IPS-18c (cell line): Measurements from ENCODE around the gene IGSF21.
A peak's percentile ranks its signal among the peaks of the same experiment; 100 is the strongest.

Source experiments
- H3K4me3 ChIP-seq: 2 replicates; pipeline ENCODE4 v1.7.0; 2013; ENCODE audit warnings: low read depth, mild to moderate bottlenecking, low read length, moderate library complexity; ENCODE audit not compliant: insufficient read depth
- H3K9me3 ChIP-seq: one replicate; pipeline ENCODE4 v1.6.1; 2013; ENCODE audit warnings: mild to moderate bottlenecking, low read length, moderate library complexity; ENCODE audit not compliant: control insufficient read depth, insufficient read depth

IGSF21 gene

DNA sequence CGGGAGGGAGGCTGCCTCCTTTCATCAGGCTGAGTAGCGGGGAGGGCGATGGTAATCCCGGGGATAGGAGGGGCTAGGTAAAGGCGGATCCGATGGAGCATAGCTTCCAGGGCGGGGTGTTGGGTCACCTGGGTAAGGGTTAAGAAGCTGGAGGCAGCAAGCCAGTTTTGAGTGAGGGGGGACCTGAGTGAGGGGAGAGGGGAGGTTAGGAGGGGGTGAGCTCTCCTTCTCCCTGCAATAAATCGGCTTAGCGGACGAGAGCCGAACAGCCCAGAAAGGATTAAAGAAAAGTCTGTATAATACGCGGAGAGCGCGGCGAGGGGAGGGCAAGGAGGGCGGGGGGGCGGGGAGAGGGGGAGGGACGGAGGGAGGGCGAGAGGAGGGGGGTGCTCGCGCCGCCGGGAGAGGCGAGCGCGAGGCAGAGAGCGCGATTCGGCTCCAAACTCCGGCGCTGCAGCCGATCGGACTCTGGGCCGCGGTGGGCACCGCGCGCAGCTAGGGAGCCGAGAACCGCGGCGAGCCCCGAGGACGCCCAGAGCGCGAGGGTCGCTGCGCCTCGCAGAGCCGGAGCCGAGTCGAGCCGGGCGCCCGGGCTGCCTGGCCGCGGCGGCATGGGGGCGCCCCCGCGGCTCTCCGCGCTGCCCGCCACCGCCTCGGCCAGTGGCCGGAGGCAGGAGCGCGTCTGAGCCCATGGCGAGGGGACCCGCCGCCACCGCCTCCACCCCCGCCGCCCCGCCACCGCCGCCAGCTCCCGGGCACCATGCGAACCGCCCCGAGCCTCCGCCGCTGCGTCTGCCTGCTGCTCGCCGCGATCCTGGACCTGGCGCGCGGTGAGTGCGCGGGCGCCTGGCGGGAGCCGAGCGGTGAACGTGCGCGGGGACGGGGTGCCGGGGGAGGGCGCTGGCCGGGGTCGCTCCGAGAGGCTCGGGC, at the start of gene IGSF21:
IGSF21 (plus strand) TSS at position 430 of the 930 bp plus-strand sequence; CDS start at position 761, 331 bp downstream.
- Histone ChIP-seq H3K4me3 (peak within 1 kb of the TSS; percentile 35), H3K9me3 (peaks cover 2% of the 10 kb centered on the region)

DNA sequence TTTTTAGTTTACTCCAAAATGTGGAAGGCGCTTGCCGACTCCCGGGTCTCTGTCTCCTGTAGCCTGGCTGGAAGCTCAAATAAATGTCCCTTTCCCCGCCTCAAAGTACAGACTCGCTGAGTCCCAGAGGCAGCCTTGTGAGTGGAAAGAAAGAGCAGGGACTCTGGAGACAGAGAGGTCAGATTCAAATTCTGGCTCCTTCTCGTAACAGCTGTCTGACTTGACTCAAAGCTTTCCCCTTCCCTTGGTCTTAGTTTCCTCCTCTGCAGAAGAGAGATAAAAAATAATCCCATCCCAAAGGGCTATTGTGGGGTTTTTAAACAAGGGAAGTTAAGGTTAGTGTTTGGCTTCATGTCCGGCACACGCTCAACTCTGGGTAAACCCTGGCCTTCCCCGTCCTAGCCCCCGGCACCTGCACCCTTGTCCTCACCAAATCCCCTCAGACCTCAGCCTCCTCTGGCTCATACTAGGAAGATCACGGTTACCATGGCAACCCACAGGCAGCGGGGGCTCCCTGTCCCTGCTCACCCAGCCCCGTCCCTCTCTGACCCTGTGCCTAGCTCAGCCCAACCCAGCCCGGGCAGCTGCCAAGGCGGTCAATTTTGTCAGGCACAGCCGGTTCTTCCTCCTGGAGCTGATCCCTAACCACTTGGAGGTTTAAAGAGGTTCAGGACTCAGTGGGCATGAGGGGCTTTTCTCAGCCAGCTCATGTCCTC, 49.2 kb upstream of the IGSF21 start:
- Histone ChIP-seq H3K9me3 (no peaks in the 10 kb centered on the region), H3K4me3 (no peak overlapping the region)

DNA sequence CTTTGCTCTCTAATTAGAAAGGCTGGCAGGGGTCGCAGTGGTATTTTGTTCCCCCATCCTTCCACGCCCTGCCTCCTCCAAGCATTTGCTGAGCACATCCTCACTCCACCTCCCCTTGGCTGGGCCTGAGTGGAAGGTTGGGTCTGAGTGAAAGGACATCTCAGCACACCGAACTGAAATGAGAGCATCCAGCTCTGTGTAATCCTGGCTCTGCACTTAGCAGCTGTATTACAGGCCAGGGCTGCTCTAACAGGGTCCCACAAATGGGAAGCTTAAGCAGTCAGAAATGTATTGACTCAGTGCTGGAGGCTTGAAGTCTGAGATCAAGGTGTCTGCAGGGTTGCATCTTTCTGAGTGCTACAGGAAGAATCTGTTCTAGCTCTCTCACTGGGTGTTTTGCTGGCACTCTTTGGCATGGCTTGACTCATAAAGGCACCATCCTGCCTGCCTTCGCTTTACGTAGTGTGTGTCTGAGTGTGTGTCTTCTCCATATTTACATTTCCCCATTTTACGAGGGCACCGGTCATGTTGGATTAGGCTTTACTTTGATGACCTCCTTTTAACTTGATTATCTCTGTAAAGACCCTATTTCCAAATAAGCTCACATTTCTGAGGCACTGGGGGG, 48.5 kb upstream of the IGSF21 start:
- Histone ChIP-seq H3K4me3 (no peak overlapping the region), H3K9me3 (no peaks in the 10 kb centered on the region)

DNA sequence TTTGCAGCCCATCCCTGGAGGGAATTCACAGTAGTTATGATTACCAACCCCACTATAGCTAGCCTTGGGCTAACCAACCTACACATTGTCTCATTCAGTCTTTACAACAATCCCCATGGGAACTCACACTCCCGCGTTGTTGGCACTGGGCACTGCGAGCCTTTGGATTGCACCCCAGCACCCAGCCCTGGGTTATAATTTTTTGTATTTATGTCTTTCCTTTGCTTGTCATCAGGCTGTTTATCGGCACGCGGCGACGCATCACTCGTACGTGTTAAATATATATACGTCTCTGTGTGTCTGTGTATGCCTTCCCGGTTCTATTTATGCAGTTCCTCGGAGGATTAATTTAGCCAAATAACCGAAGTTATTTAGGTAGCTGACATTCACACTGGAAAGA, 47.2 kb upstream of the IGSF21 start:
- Histone ChIP-seq H3K4me3 (no peak overlapping the region), H3K9me3 (no peaks in the 10 kb centered on the region)

DNA sequence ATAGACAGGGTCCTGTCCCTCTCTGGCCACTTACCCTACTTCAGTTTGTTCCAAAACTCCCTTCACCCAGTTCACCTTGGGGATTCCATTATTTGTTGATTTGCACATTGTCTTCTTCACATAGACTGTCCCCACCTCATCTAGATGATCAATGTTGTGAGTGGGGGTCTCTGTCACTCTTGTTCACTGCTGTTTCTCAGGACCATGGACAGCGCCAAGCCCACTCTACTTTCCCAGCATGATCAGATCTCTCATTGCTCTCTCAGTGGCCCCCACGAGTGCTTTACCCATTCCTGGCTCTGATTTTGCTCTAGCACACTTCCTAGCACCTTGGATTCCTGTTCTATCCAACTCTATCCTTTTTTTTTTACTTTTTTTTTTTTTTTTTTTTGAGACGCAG, 45.4 kb upstream of the IGSF21 start:
- no peak overlapping the region for H3K4me3 ChIP-seq
- no peaks in the 10 kb centered on the region for H3K9me3 ChIP-seq

DNA sequence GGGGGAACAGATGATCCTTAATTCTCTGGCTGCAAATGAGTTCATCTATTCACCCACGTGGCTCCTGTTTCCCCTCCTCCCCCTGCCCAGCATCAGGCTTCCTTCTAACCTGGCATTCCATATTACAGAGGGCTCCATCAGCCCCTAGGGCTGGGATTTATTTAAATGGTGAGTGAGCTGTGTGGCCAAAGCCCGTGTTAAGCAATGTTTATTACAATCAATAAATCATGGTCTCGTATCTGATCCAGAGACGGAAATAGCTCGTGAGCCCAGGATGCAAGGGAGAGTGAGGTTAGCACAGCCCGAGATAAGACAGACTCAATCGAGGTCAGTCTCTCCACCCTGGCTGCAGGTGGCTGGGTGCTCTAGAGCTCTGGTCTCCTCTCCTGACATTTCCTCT, 43.1 kb upstream of the IGSF21 start:
- H3K4me3 ChIP-seq = no peak overlapping the region

DNA sequence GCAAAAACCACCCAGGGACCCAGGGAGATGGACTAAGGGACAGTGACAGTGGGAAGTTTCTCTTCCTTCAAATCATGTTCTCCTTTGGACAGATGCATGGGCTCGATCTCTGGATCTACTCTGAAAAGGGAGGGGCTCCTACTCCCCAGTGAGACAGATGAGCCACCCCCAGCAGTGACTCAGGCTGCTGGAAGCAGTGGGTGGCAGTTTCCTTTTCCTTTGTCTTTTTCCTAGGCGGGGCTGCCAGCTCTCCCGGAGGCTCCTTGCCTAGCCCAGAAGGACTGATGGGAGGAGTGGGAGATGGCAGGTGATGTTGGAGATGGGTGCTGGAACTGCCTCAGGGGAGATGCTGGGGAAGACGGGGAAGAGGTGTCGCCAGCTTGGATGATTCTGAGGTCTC, 41.0 kb upstream of the IGSF21 start:
- no peak overlapping the region for H3K4me3 ChIP-seq

More for the DNA sequence above, 43.1 kb upstream of the IGSF21 start:
- peaks cover 5% of the 10 kb centered on the region for H3K9me3 ChIP-seq

DNA sequence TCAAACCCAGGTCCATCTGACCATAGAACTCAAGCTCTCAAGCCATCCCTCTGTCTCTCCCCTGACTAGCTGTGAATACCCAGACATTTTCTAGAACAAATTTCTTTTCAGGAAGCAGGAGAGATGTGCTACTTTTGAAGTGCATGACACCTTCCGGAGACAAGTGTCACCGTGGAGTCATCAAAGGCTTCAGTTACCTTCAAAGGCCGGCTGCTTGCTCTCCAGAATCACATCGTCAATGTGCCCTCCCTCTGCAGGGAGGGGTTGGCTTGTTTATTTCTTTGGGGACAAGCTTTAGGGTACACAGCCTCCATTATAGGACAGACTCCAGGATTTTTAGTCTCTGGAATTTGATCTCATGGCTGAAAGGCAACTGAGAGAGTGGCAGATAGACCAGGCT, 37.7 kb upstream of the IGSF21 start:
- no peak overlapping the region for H3K4me3 ChIP-seq
- peaks cover 9% of the 10 kb centered on the region for H3K9me3 ChIP-seq

More for the DNA sequence above, 41.0 kb upstream of the IGSF21 start:
- peaks cover 5% of the 10 kb centered on the region for H3K9me3 ChIP-seq

DNA sequence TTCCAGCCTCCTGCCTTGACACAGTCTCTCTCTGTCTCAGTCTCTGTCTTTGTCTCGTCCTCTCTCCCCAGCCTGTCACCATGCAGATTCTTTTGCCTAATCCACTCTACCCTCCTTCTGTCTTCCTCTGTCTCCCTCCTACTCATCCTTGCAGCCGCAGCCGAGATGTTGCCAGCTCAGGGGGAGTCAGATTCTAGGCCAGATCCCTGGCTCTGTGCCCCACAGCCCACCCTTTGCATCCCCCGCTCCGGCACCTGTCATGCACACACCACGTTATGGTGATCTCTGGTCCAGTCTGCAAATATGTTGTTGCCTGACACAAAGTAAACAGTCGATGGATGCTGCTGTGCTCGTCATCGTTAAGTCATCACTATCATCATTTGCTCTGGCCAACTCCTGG, 35.5 kb upstream of the IGSF21 start:
- Histone ChIP-seq H3K9me3 (peaks cover 9% of the 10 kb centered on the region), H3K4me3 (no peak overlapping the region)

DNA sequence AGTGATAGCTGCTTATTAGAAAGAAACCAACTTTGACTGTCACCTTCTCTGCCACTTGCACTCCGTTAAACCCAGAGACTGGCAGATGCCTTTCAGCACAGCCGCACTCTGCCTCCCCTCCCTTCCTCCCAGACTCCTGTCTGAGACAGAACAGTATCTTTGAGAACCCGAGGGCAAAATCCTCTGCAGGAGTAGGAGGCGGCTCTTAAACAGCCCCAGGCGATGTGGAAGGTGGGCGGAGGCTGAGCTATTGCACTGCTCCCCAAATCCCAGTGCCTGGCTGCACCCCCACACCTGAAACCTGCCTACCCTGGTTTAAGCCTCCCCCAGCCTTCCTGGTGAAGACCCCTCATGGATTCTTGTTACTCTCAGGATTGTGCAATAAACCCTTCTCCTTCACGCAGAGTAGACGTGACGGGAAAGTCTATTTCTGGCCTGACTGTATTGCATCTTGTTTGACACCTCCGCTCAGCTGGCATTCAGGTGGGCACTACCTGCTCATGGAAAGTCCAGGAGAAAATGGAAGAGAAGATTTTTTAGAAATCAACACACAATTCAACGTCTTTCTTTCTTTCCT, 34.4 kb upstream of the IGSF21 start:
- Histone ChIP-seq H3K9me3 (peaks cover 7% of the 10 kb centered on the region), H3K4me3 (no peak overlapping the region)

DNA sequence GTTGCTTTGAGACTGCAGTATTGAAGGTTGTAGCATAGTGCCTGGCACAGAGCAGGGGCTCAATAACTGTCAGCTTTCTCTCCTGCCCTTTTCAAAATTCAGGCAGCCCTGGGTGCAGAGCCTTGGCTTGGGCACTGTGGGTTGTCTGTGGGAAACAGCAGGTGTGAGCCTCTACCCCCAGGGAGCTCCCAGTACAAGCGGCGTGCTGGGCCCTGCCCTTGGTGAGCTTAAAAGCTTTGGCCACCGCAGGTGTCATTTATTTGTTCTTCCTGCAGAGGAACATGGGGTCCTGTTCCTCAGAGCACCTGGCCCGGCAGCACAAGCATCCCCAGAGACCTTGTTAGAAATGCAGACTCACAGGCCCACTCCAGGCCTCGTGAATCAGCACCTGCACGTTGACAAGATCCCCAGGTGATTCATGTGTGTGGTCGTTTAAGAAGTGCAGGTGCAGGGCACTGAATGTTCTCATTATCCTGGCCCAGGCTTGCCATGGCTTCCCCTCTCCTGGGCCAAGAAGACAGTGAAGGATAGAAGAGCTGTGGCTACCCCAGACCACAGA, 29.9 kb upstream of the IGSF21 start:
- no peak overlapping the region for H3K4me3 ChIP-seq

DNA sequence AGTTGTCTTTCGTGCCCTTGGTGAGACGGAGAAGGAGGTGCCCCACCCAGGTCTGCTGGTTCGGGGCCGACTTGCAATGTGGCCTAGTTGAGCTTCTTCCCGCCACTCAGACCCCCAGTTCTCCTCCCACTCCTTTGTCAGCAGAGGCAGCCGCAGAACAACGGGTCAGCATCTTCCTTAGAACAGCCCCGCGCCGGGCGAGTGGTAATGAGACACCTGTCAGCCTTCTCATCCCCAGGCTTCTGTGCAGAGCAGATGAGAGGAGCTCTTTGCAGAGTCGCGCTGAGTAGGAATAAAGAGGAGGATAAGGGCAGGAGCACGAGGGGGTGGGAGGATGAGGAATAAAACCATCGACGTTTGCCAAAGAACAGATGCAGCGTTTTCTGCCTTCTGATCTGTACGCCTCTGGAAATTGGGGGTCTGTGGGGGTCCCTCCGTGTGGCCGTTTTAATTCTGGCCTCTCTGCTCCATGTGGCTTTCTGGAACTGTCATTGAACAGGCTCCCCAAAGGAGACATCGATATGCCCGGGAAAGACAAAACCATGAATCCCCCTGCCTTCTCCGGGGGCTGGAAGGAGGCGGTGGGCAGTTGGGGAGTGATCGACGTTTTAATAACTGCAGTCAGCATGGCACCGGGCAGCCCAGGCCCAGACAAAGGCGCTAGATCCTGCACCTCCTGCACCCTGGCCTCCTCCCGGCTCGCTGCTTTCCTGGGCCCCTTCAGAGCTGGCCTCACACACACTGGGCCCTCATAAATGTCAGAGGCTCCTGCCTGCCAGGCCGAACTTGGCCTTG, 27.5 kb upstream of the IGSF21 start:
- no peak overlapping the region for H3K4me3 ChIP-seq
- H3K9me3 ChIP-seq = no peaks in the 10 kb centered on the region

More for the DNA sequence above, 29.9 kb upstream of the IGSF21 start:
- H3K9me3 ChIP-seq = peaks cover 4% of the 10 kb centered on the region

DNA sequence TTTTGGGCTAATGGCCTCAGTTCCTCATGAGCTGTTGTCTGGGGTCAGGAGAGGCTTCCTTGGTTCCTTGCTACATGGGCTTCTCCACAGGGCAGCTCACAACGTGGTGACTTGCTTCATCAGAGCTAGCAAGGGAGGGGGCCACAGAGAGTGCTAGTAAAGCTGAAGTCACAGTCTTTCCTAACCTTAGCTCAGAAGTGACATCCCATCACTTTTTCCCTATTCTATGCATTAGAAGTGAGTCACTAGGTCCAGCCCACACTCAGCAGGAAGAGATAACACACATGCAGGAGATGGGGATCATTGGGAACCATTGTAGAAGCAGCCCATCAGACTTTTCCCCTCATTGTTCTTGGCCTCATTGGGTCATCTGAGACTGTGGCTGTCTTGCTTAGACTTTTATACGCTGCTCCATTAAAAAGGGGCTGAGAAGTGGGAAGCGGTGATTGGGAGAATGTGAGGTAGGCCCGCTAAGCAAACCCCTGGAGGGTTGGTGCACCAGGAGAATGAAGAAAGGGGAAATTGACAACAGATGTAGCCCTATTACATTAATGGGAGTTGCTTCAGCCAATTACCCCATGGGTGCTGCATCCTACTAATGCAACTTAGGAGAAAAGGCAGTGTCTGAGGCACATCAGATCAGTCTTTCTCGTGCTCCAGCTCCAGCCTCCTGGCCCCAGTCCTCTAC, 22.1 kb upstream of the IGSF21 start:
- H3K4me3 ChIP-seq = no peak overlapping the region
- H3K9me3 ChIP-seq = no peaks in the 10 kb centered on the region

DNA sequence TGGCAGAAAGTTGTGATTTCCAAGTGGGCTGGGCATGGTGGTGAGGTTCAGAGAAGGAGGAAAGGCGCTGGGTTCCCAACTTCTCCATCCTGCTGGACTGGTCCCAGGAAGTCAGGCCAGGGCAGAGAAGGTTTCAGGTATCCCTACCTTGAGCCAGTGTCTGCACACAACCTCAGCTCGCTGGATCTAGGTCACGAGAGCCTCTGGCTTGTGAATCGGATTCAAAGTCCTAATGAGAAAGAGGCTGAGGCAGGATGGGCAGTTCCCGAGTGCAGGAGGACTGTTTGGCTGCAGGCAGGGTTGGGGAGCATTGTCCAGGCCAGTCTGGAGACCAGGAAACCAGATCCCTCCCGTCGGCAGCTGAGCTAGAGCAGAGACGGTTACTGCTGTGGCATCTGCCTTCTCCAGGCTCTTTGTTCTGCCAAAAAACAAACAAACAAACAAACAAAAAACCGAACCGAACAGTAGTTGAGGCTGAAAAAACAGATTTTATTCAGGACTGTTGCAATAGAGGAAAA, 19.5 kb upstream of the IGSF21 start:
- H3K4me3 ChIP-seq = no peak overlapping the region
- no peaks in the 10 kb centered on the region for H3K9me3 ChIP-seq

DNA sequence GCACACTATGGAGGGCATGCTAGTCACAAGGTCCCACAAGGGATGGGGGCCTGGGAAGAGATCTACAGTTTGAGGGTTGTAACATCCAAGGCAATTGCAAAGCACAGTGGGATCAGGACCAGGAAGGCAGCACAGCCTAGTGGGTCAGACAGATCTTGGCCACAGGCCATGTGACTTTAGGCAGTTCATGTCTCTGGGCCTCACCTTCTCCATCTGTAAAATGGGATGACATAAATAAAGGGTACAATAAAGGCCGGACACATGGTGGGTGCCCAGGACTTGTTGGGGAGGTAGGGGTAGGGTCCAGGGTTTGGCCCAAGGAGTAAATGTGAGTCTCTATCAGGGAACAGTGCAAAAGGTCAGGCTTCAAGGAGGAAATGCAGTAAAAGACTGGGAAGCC, 18.1 kb upstream of the IGSF21 start:
- no peaks in the 10 kb centered on the region for H3K9me3 ChIP-seq
- no peak overlapping the region for H3K4me3 ChIP-seq

DNA sequence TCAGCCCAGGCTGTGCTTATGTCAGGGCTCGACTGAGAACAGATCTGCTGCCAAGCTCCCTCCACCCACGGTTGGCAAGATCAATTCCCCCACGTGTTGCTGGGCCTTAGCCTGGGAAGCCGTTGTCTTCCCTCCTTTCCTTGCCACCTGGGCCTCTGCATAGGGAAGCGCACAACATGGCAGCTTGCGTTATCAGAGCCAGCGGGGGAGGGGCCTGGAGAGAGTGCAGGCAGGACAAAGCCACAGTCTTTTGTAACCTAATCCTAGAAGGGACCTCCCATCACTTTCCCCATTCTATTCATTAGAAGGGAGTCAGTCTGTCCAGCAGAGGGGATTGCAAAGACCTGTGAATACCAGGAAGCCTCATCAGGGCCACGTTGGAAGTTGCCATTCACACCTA, 17.0 kb upstream of the IGSF21 start:
- Histone ChIP-seq H3K9me3 (no peaks in the 10 kb centered on the region), H3K4me3 (no peak overlapping the region; the same call in 1 of the 2 replicates)
